Measurements from ENCODE around the gene CACNA2D4.

DNA sequence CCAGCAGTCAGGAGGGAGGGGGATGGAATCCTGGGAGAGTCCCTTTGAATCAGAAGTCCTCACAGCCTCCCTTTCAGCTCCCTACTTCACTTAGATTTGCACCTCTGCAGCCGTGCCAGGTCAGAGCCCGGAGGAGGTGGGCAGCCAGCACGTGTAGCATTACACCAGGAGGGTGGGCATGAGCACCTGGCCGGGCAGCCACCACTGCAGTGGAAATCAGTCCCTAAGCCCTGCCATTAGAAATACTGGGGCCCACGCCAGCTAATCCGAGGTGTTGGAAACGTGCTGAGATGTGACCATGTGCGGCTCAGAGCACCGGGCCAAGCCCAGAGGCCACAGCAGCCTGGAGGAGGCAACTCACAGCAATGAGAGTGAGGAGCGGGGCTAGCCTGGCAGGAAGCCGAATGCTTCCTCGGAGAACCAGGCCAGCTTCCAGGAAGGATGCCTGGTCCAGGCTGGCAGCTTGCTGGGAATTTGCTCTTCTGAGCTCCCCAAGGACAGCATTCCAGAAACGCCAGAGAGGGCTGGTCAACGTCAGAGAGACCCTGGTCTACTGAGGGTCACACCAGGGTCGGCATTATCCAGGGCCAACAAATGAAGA lies 9.4 kb upstream of the CACNA2D4 start:
- TF ChIP-seq FOXM1 (IDR thresholded peaks at IDR 0.05; ENCODE audit: borderline replicate concordance) (no peak), TARDBP (IDR thresholded peaks at IDR 0.05) (no peak), HDGF (IDR thresholded peaks at IDR 0.05; ENCODE audit: borderline replicate concordance) (no peak), BHLHE40 (IDR thresholded peaks at IDR 0.05; ENCODE audit: borderline replicate concordance) (no peak), FOXK2 (IDR thresholded peaks at IDR 0.05) (no peak), SP1 (IDR thresholded peaks at IDR 0.05) (no peak), ELF4 (IDR thresholded peaks at IDR 0.05) (no peak), LEF1 (IDR thresholded peaks at IDR 0.05; ENCODE audit: borderline replicate concordance) (no peak)
- TF ChIP-seq, protein P1, sequence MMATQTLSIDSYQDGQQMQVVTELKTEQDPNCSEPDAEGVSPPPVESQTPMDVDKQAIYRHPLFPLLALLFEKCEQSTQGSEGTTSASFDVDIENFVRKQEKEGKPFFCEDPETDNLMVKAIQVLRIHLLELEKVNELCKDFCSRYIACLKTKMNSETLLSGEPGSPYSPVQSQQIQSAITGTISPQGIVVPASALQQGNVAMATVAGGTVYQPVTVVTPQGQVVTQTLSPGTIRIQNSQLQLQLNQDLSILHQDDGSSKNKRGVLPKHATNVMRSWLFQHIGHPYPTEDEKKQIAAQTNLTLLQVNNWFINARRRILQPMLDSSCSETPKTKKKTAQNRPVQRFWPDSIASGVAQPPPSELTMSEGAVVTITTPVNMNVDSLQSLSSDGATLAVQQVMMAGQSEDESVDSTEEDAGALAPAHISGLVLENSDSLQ (IDR thresholded peaks at IDR 0.05), result no peak

Data from HEK293T (cell line).